Heart right ventricle (tissue), 16 donors: ENCODE results near the gene UNC80. TPM values are rescaled to one million over a fixed set of nuclear protein-coding genes. Genes with fewer than 3 reads are reported as not detected.

Experiments
- ATAC-seq, 8 donors: fragments of 200-7000 bp; cut with Tn5 transposase; one replicate each; pipeline ENCODE4 v1.9.1; 2020; ENCODE audit warnings: mild to moderate bottlenecking in 8 of 8, moderate library complexity in 8 of 8, moderate number of reproducible peaks in 1 of 8
- DNase-seq, 2 donors: peaks; one replicate each; pipeline ENCODE4 v3.0.0-alpha.2; 2020
- H3K27ac ChIP-seq, 10 donors: fragments of 200-600 bp; sonication (generic) in 2 of 10; one replicate each; pipeline versions ENCODE4 v1.5.0 to v1.8.0; 2020 to 2022; ENCODE audit warnings: mild to moderate bottlenecking in 3 of 10
- H3K27me3 ChIP-seq, 7 donors: fragments of 200-600 bp; one replicate each; pipeline ENCODE4 v1.8.0; 2021 to 2022; ENCODE audit warnings: mild to moderate bottlenecking in 2 of 7
- H3K36me3 ChIP-seq, 9 donors: fragments of 200-600 bp; sonication (generic) in 1 of 9; one replicate each; pipeline versions ENCODE4 v1.5.0 to v1.8.0; 2020 to 2022; ENCODE audit warnings: mild to moderate bottlenecking in 2 of 9
- H3K4me1 ChIP-seq, 9 donors: fragments of 200-600 bp; sonication (generic) in 1 of 9; one replicate each; pipeline versions ENCODE4 v1.5.0 to v1.8.0; 2020 to 2022; ENCODE audit warnings: mild to moderate bottlenecking in 4 of 9
- H3K4me3 ChIP-seq, 10 donors: fragments of 200-600 bp; sonication (generic) in 2 of 10; one replicate each; pipeline versions ENCODE4 v1.5.0 to v1.8.0; 2020 to 2022; ENCODE audit warnings: mild to moderate bottlenecking in 7 of 10, moderate library complexity in 2 of 10
- H3K9me3 ChIP-seq, 11 donors: fragments of 200-600 bp in 10 of 11; sonication (generic) in 2 of 11; one replicate each; pipeline versions ENCODE4 v1.5.0 to v1.8.0; 2013 to 2022; ENCODE audit warnings: mild to moderate bottlenecking in 2 of 11, control low read depth in 1 of 11, moderate library complexity in 1 of 11
- WGBS, 2 donors: extraction: QIAGEN DNeasy Blood & Tissue Kit; methylation state at CpG; one replicate each; pipeline ENCODE4 v1.1.7; 2013; ENCODE audit warnings: inconsistent platforms in 1 of 2; 5-methylcytosine and 5-hydroxymethylcytosine counted together
- intact Hi-C, 10 donors: fragments of 100-400 bp; cut with DNase I; formaldehyde crosslinking; loops; one replicate each; pipeline versions ENCODE4 v1.11.1 to v1.14.2; 2022
- polyA plus RNA-seq, 2 donors: library from polyadenylated mRNA; stranded (reverse); fragments of 200-250 nt; gene quantifications; one replicate each; pipeline ENCODE4 v1.2.3, GENCODE V29; 2013
- total RNA-seq, 10 donors: library from RNA; stranded (reverse); fragmentation: NEBNext Ultra II Directional in 3 of 10; extraction: Animal tissue kit (Norgen Biotek cat#: 25700) in 3 of 10; gene quantifications; one replicate each; pipeline versions ENCODE4 v1.2.1 to v1.2.4, GENCODE V29; 2021 to 2023
- TF ChIP-seq, protein P1 (sequence below), 9 donors: fragments of 200-600 bp; sonication (generic) in 2 of 9; IDR thresholded peaks; one replicate each; pipeline versions ENCODE4 v1.5.0 to v1.8.0; 2021 to 2022; ENCODE audit warnings: antibody characterized with exemption in 9 of 9, mild to moderate bottlenecking in 5 of 9, moderate library complexity in 1 of 9
- donor health status: Arrhythmogenic right ventricular cardiomyopathy.
- donor health status: ischemic (EF 13 %, LVEDD 7.1; RV severe dilation, severe dysfunction).
- donor health status: healthy with polysubstance abuse.
- donor health status: DM: no; HTN: yes; CAD: no.
- donor health status: DM: no; HTN: no; CAD: no.
- donor health status: ischemic (EF 25% LVEDD 6.9; RV normal size, moderate dysfunction).
- donor health status: ischemic (EF 25% LVEDD 5.7; RV mildly dilated, moderate dysfunction).
- donor health status: healthy.
- donor health status: DM: yes; HTN: yes; CAD: no.
- donor health status: Ischemic cardiomyopathy.
- donor health status: ischemic (EF 35%, LVEDD 5.7; RV mildly dilated, moderate dysfunction).
- donor health status: nonischemic (EF 11% LVEDD 7.7; RV severe dilation, severe dysfunction).
- donor health status: DM: yes; HTN: yes; CAD: no.
- donor health status: PGD.
- donor health status: ischemic (EF 29% LVEDD 5.4; RV normal size, mild dysfunction).
- donor health status: nonischemic (EF 23%, LVEDD 6.1; RV moderate dilation, normal function).

Gene UNC80
- total and polyA plus RNA-seq, 12 donors: under 0.01 to 1.3 (median 0.32) TPM; not detected in 4

DNA sequence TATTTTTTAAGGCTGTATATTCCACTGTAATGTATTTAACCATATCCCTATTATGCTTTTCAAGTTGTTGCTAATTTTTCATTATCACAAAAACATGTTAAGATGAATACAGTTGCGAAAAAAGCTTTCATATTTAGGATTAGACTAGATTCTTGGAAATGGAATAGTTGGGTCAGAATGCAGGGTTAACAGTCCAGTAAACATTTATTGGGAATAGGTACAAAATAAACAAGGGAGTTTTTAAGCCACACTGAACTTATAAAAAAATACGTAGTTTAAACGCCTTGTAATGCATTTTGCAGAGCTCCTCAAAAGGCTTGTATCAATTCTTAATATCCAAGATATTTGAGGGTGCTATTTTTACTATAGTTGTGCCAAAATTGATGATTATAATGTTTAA is 266.4 kb downstream of the UNC80 start:
- no peak overlapping the region for H3K27ac ChIP-seq
- DNase-seq: no peak
- TF ChIP-seq, protein P1, sequence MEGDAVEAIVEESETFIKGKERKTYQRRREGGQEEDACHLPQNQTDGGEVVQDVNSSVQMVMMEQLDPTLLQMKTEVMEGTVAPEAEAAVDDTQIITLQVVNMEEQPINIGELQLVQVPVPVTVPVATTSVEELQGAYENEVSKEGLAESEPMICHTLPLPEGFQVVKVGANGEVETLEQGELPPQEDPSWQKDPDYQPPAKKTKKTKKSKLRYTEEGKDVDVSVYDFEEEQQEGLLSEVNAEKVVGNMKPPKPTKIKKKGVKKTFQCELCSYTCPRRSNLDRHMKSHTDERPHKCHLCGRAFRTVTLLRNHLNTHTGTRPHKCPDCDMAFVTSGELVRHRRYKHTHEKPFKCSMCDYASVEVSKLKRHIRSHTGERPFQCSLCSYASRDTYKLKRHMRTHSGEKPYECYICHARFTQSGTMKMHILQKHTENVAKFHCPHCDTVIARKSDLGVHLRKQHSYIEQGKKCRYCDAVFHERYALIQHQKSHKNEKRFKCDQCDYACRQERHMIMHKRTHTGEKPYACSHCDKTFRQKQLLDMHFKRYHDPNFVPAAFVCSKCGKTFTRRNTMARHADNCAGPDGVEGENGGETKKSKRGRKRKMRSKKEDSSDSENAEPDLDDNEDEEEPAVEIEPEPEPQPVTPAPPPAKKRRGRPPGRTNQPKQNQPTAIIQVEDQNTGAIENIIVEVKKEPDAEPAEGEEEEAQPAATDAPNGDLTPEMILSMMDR (IDR thresholded peaks at IDR 0.05): no peak
- no peaks in the 10 kb centered on the region for H3K9me3 ChIP-seq
- H3K4me3 ChIP-seq: no peak overlapping the region
- no peaks in the 10 kb centered on the region for H3K4me1 ChIP-seq
- no peaks in the 10 kb centered on the region for H3K27me3 ChIP-seq
- ATAC-seq: no peak
- peaks cover 0 to 52% (median 2%) of the 10 kb centered on the region in 9 donors for H3K36me3 ChIP-seq
- intact Hi-C loops: no loop called here
- 90 to 92% methylated on average over 3 of the region's 3 CpGs for WGBS, 2 donors

DNA sequence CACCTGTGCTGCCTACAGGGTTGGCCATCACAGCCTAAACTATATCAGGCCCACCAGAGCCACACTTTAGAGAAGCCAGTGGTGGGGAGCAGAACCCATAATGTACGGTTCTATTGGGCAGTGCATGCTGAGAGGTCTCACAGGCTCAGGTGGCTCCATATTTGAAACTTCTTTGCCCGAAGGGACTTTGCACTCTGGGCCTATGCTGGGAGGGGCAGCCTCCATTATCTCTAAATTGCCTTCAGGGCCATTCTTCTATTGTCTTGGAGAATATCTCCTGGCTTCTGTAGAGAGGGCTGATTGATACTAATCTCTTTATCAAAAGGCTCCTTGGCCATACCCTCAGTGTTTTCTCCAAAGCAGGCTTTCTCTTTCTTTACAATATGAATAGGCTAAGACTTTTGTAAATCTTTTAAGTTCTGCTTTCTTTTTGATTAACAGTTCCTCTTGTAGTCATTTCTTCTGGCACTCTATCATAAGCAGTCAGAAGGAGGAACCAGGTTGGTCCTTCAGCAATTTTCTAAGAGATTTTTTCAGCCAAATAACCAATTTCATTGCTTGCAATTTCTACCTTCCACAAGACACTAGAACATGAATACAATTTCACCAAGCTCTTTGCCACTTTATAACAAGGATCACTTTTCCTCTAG is 275.3 kb downstream of the UNC80 start:
- H3K27me3 ChIP-seq: no peaks in the 10 kb centered on the region
- no peak overlapping the region for H3K4me3 ChIP-seq
- H3K9me3 ChIP-seq: peaks cover 0 to 16% (median 4%) of the 10 kb centered on the region in 11 donors
- no peak for ATAC-seq
- no peak overlapping the region for H3K27ac ChIP-seq
- H3K36me3 ChIP-seq: peaks cover 0 to 51% (median 6%) of the 10 kb centered on the region in 9 donors
- TF ChIP-seq, protein P1 (IDR thresholded peaks at IDR 0.05): no peak
- intact Hi-C loops: no loop called here
- WGBS, 2 donors: 98% methylated on average over 2 of the region's 2 CpGs
- DNase-seq: no peak
- peaks cover 0 to 5% (median 0%) of the 10 kb centered on the region in 9 donors for H3K4me1 ChIP-seq

Other genes with a start within 250 kb of the UNC80 start
- gene RPE, start 230.8 kb downstream of the UNC80 start, total RNA-seq: 10 to 100 TPM; 12.4 to 25.6 (median 15.1) TPM
- 10 to 100 TPM in 1 of 2 donors, 1 to 10 TPM in 1; 8.0 to 12.9 TPM for gene RPE, start 230.8 kb downstream of the UNC80 start, polyA plus RNA-seq